Ishikawa (cell line): Measurements from ENCODE around the gene TPSAB1.
A peak's percentile ranks its signal among the peaks of the same experiment; 100 is the strongest.

Experiments
- CEBPB ChIP-seq: IDR thresholded peaks from 2 replicates; pipeline ENCODE4 v1.6.1; 2012
- CREB1 ChIP-seq: IDR thresholded peaks from 2 replicates; pipeline ENCODE4 v1.6.1; 2012; ENCODE audit warnings: low read depth
- EGR1 ChIP-seq: IDR thresholded peaks from 2 replicates; pipeline ENCODE4 v1.6.1; 2012
- EP300 ChIP-seq: IDR thresholded peaks from 2 replicates; pipeline ENCODE4 v1.6.1; 2012; ENCODE audit warnings: borderline replicate concordance
- FOXM1 ChIP-seq: IDR thresholded peaks from 2 replicates; pipeline ENCODE4 v1.6.1; 2012; ENCODE audit warnings: low read depth, borderline replicate concordance
- MAX ChIP-seq: IDR thresholded peaks from 2 replicates; pipeline ENCODE4 v1.6.1; 2012
- NFIC ChIP-seq: IDR thresholded peaks from 2 replicates; pipeline ENCODE4 v1.6.1; 2012
- RAD21 ChIP-seq: IDR thresholded peaks from 2 replicates; pipeline ENCODE4 v1.6.1; 2012; ENCODE audit warnings: low read depth
- REST ChIP-seq: IDR thresholded peaks from 2 replicates; pipeline ENCODE4 v1.6.1; 2012; ENCODE audit warnings: low read depth, mild to moderate bottlenecking
- TAF1 ChIP-seq: IDR thresholded peaks from 2 replicates; pipeline ENCODE4 v1.6.1; 2012; ENCODE audit warnings: low read depth, mild to moderate bottlenecking
- TCF12 ChIP-seq: IDR thresholded peaks from 2 replicates; pipeline ENCODE4 v1.6.1; 2012; ENCODE audit warnings: low read depth
- TEAD4 ChIP-seq: IDR thresholded peaks from 2 replicates; pipeline ENCODE4 v1.6.1; 2012
- YY1 ChIP-seq: IDR thresholded peaks from 2 replicates; pipeline ENCODE4 v1.6.1; 2012; ENCODE audit warnings: low read depth
- ZBTB7A ChIP-seq: IDR thresholded peaks from 2 replicates; pipeline ENCODE4 v1.6.1; 2012; ENCODE audit warnings: low read depth
- TF ChIP-seq, protein P1 (sequence below): IDR thresholded peaks from 2 replicates; pipeline ENCODE4 v1.6.1; 2012

TPSAB1 gene

GRCh38 chr16:1288813-1289476 lies 48.4 kb downstream of the TPSAB1 start:
- TF ChIP-seq TEAD4 = no peak
- 0 out of 2 replicates have a peak, but pooled peaks have one; percentile 36 for TF ChIP-seq ZBTB7A
- no peak for TF ChIP-seq TCF12

GRCh38 chr16:1289477-1289866 lies 49.0 kb downstream of the TPSAB1 start:
- TF ChIP-seq, protein P1, sequence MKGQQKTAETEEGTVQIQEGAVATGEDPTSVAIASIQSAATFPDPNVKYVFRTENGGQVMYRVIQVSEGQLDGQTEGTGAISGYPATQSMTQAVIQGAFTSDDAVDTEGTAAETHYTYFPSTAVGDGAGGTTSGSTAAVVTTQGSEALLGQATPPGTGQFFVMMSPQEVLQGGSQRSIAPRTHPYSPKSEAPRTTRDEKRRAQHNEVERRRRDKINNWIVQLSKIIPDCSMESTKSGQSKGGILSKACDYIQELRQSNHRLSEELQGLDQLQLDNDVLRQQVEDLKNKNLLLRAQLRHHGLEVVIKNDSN = no peak
- no peak for TF ChIP-seq REST
- TF ChIP-seq TCF12 = no peak
- no peak for TF ChIP-seq CREB1
- no peak for TF ChIP-seq NFIC
- TF ChIP-seq ZBTB7A = no peak
- TF ChIP-seq TEAD4 = no peak
- no peak for TF ChIP-seq YY1

DNA sequence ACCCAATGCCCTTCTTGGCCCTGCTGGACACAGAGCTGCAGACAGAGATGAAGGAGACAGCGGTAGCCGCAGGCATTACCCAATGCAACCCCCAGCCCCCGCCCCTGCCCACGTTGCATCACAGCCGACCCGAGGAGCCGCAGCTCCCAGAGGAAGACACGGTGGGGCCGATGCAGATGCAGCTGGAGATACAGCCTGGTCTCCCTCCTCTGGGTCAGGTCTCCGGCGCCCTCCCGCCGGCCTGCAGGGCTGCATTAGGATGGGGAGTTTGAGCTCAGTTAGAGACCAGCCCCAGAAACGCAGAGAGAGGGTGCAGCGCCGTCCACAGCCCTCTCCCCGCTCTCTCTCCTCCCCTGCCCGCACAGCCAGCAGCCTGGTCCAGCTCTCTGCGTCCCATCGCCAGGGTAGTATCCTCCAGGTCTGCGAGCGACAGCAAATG lies 49.6 kb downstream of the TPSAB1 start:
- TF ChIP-seq NFIC (no peak), TCF12 (no peak), EGR1 (no peak), REST (no peak), MAX (no peak), EP300 (no peak), CEBPB (no peak), YY1 (no peak), RAD21 (no peak), CREB1 (no peak), ZBTB7A (no peak), TAF1 (no peak), FOXM1 (no peak), TEAD4 (no peak)
- TF ChIP-seq, protein P1 = no peak

DNA sequence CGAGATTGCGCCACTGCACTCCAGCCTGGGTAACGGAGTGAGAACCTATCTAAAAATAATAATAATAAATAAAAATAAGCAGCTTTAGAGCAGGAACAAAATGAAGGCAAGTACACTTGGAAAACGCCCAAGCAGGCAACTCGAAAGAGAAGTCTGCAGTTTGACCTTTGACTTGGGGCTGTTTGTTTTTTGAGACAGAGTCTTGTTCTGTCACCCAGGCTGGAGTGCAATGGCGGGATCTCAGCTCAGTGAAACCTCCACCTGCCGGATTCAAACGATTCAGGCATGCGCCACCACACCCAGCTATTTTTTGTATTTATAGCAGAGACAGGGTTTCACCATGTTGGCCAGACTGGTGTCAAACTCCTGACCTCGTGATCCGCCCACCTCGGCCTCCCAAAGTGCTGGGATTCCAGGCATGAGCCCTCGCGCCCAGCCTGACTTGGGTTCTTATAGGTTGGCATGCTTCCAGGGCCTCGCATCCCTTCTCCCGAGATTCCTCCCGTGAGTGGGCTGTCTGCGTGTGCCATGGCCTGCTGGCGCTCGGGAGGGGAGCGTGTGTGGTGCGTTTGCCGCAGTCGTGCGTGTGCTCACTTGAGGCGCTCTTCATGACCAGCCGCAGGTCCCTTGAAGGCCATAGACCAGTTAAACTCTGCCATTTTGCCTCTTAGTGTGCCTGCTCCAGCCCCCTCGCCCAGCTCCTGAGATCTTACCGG lies 50.5 kb downstream of the TPSAB1 start:
- TF ChIP-seq NFIC = no peak
- peak; percentile 30; the same call in 1 of the 2 replicates for TF ChIP-seq MAX

DNA sequence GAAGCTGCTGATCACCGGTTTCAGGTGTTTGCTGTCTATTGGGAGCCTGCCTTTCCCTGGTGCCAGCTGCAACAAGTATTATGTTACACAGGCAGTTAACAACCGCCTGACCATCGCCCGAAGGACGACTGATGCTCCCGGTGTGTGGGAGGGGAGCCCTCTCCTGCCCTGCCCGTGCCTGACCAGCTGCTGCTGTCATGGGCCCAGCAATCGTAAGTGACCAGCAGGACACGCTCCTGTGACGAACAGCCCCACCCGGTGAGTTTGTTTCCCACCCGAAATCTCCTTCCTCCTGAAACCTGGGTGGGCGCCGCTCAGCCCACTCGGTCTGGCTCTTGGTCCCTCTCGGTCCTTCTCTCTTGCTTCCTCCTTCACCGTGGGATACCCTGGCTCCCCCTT lies 51.1 kb downstream of the TPSAB1 start:
- TF ChIP-seq YY1 (no peak), EGR1 (no peak), NFIC (no peak), TCF12 (no peak), ZBTB7A (no peak), TEAD4 (no peak), REST (no peak)
